K562 (cell line): ENCODE results near the gene WWC2.

Source experiments
- CREB1 ChIP-seq, 2 experiments: sonication (generic) in 1 of 2; formaldehyde crosslinking in 1 of 2; IDR thresholded peaks; 2 replicates each; pipeline versions ENCODE4 v1.6.1 to v1.8.0; 2012 to 2022; ENCODE audit warnings: inconsistent platforms in 1 of 2, mild to moderate bottlenecking in 1 of 2, missing genetic modification reagents in 1 of 2, moderate library complexity in 1 of 2
- EGR1 ChIP-seq: fragments of 450-650 bp; conservative IDR thresholded peaks from 2 replicates; pipeline ENCODE4 v1.6.1; 2017; ENCODE audit warnings: mild to moderate bottlenecking
- SAFB2 ChIP-seq: fragments of 200-400 bp; formaldehyde crosslinking; IDR thresholded peaks from 2 replicates; pipeline ENCODE4 v1.6.1; 2018; ENCODE audit warnings: borderline replicate concordance, low read length, low read depth, moderate library complexity; ENCODE audit not compliant: severe bottlenecking
- TF ChIP-seq, protein P1 (sequence below), 3 experiments: IDR thresholded peaks in 2 of 3; conservative IDR thresholded peaks in 1 of 3; 2 replicates each; pipeline ENCODE4 v1.5.1; 2011 to 2012; ENCODE audit warnings: low read length in 3 of 3, mild to moderate bottlenecking in 3 of 3, control low read depth in 2 of 3, improper control_type of control experiment in 1 of 3, inconsistent platforms in 1 of 3, low read depth in 1 of 3, mixed read lengths in 1 of 3, moderate library complexity in 1 of 3; ENCODE audit not compliant: insufficient read depth in 2 of 3

DNA sequence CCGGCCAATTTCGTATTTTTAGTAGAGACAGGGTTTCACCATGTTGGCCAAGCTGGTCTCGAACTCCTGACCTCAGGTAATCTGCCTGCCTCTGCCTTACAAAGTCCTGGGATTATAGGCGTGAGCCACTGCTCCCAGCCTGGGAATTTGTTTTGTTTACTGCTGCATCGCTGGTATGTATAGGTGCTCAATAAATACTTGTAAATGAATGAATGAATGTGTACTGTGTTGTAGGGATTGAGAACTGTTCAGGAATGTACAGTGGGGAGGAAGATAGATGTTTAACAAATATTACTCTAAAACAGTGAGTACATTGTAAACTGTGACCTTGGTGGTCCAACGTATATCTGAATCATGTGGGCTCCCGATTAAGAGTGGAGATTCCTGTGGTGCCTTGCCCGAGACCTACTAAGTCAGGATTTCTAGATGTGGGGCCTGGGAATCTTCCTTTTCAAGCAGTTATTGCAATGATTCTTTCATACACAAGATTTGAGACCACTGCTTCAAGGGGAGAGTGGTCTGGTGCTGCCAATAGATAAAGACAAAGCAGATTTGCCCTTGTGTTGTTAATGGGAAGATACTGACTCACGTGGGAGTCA lies 41.0 kb downstream of the WWC2 start:
- TF ChIP-seq EGR1 (no peak), SAFB2 (no peak), CREB1 (IDR thresholded peaks at IDR 0.05) (no peak), CREB1 (CRISPR knock-in tag; IDR thresholded peaks at IDR 0.05) (no peak)
- TF ChIP-seq, protein P1, sequence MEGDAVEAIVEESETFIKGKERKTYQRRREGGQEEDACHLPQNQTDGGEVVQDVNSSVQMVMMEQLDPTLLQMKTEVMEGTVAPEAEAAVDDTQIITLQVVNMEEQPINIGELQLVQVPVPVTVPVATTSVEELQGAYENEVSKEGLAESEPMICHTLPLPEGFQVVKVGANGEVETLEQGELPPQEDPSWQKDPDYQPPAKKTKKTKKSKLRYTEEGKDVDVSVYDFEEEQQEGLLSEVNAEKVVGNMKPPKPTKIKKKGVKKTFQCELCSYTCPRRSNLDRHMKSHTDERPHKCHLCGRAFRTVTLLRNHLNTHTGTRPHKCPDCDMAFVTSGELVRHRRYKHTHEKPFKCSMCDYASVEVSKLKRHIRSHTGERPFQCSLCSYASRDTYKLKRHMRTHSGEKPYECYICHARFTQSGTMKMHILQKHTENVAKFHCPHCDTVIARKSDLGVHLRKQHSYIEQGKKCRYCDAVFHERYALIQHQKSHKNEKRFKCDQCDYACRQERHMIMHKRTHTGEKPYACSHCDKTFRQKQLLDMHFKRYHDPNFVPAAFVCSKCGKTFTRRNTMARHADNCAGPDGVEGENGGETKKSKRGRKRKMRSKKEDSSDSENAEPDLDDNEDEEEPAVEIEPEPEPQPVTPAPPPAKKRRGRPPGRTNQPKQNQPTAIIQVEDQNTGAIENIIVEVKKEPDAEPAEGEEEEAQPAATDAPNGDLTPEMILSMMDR (IDR thresholded peaks at IDR 0.05 in 2 of 3, conservative IDR thresholded peaks at IDR 0.05 in 1 of 3; ENCODE audit: insufficient read depth in 2 of 3, low read depth in 1 of 3, low read length in 3 of 3), result no peak
